ENCODE measurements around the gene GTF3C2. TPM values are rescaled to one million over a fixed set of nuclear protein-coding genes. Genes with fewer than 3 reads are reported as not detected.

The GTF3C2 gene
- total and polyA plus RNA-seq, 10 of the 15 experiments (the other 5 are each of a cell fraction or from before 2014, with no cell fraction given) = 45.9 to 105 (median 80.3) TPM

GRCh38 chr2:27370816-27371620 is 14.5 kb upstream of the GTF3C2 start:
- peaks cover 40% of the 10 kb centered on the region for H3K79me2 ChIP-seq (ENCODE audit: control insufficient read depth, insufficient read depth, low read length)
- intact Hi-C loops (cut with micrococcal nuclease; ENCODE audit: unreplicated experiment) (loop anchor here (1.0 to 5.0 kb wide), 4 partner anchors 9 to 48 kb away; partner anchors contain the start of genes GTF3C2, MPV17, PPM1G and ZNF513), in situ Hi-C loops (cut with MboI) (no loop called here)
- DNase-seq (ENCODE audit: low read depth, low spot score) = peak; percentile 32
- BruUV-seq (replicated peaks) = no TSS peak
- H3K4me1 ChIP-seq (ENCODE audit: control insufficient read depth, insufficient read depth, low read length) = peaks cover 4% of the 10 kb centered on the region; the same call in 1 of the 2 replicates
- peak; percentile 58 for ATAC-seq
- POLR2A ChIA-PET = interaction anchor here (1.1 to 2.3 kb wide), 10 partner anchors 9 to 290 kb away, joined by 3 to 23 read pairs (median 4); partner anchors contain the start of genes GTF3C2, MPV17, NRBP1 and PPM1G
- H2AFZ ChIP-seq (ENCODE audit: control insufficient read depth, low read depth, low read length) = peak overlapping the region; percentile 58
- peak overlapping the region; percentile 95 for H3K4me2 ChIP-seq (ENCODE audit: control insufficient read depth, insufficient read depth)
- CTCF ChIA-PET = interaction anchor here (0.8 to 2.1 kb wide), 11 partner anchors 8 to 312 kb away, joined by 3 to 13 read pairs (median 4); partner anchors contain the start of genes GTF3C2, NRBP1, PPM1G and ZNF513
- H3K9me3 ChIP-seq (replicated peaks; ENCODE audit: control insufficient read depth, insufficient read depth, low read length) = no peaks in the 10 kb centered on the region
- RAD21 ChIA-PET (ENCODE audit: unreplicated experiment) = interaction anchor here (0.7 to 1.3 kb wide), 6 partner anchors 9 to 337 kb away, joined by 3 to 4 read pairs (median 4); partner anchors contain the start of genes NRBP1, PPM1G and ZNF513
- under 1% methylated on average over 46 of the region's 46 CpGs for WGBS (ENCODE audit: insufficient coverage, insufficient replicate concordance, low lambda C conversion rate, missing lambda C conversion rate)
- H3K36me3 ChIP-seq (ENCODE audit: control insufficient read depth in 2 of 2, insufficient read depth in 2 of 2, low read length in 1 of 2) = peaks cover 17 to 28% of the 10 kb centered on the region in 2 experiments
- H3K27ac ChIP-seq (ENCODE audit: control insufficient read depth, insufficient read depth) = peak overlapping the region; percentile 93
- no peaks in the 10 kb centered on the region for H4K20me1 ChIP-seq (ENCODE audit: control insufficient read depth, insufficient read depth)
- H3K9ac ChIP-seq (ENCODE audit: control insufficient read depth, insufficient read depth, low read length) = peak overlapping the region; percentile 92
- FAIRE-seq = peak; percentile 61
- peak overlapping the region; percentile 85 for H3K4me3 ChIP-seq
- H3K27me3 ChIP-seq (replicated peaks in 1 of 2; ENCODE audit: control insufficient read depth in 2 of 2, insufficient read depth in 2 of 2, low read length in 1 of 2) = no peaks in the 10 kb centered on the region
- SMC1A ChIA-PET (ENCODE audit: uncharacterized antibody, unreplicated experiment) = interaction anchor here (0.7 to 1.9 kb wide), 6 partner anchors 9 to 312 kb away, joined by 3 to 9 read pairs (median 4); partner anchors contain the start of gene ZNF513
- TF ChIP-seq MTA3 (IDR thresholded peaks at IDR 0.05; ENCODE audit: borderline replicate concordance, low read length) (no peak), PML (IDR thresholded peaks at IDR 0.05; ENCODE audit: low read length) (0 out of 2 replicates have a peak, but pooled peaks have one; percentile 12), E2F4 (IDR thresholded peaks at IDR 0.05; ENCODE audit: low read depth, low read length) (no peak), GABPA (IDR thresholded peaks at IDR 0.05; ENCODE audit: low read depth) (0 out of 2 replicates have a peak, but pooled peaks have one; percentile 58), ELK1 (IDR thresholded peaks at IDR 0.05; ENCODE audit: low read depth, low read length) (peak; percentile 50; the same call in 1 of the 2 replicates), TBL1XR1 (IDR thresholded peaks at IDR 0.05; ENCODE audit: low read depth, low read length) (no peak), YY1 (IDR thresholded peaks at IDR 0.05; ENCODE audit: low read depth, low read length) (peak; percentile 59), RELB (IDR thresholded peaks at IDR 0.05; ENCODE audit: low read depth) (0 out of 2 replicates have a peak, but pooled peaks have one; percentile 12), SP1 (IDR thresholded peaks at IDR 0.05; ENCODE audit: low read depth, low read length) (no peak), IRF4 (IDR thresholded peaks at IDR 0.05; ENCODE audit: low read depth, low read length) (0 out of 2 replicates have a peak, but pooled peaks have one; percentile 5), KDM1A (IDR thresholded peaks at IDR 0.05; ENCODE audit: borderline replicate concordance) (no peak), NKRF (conservative IDR thresholded peaks at IDR 0.05) (peak; percentile 48; the same call in 1 of the 2 replicates), KLF5 (IDR thresholded peaks at IDR 0.05; ENCODE audit: partially characterized antibody) (peak; percentile 11), SPI1 (IDR thresholded peaks at IDR 0.05; ENCODE audit: borderline replicate concordance, insufficient read depth, low read depth, low read length) (peak; percentile 21; the same call in 1 of the 2 replicates), CBFB (IDR thresholded peaks at IDR 0.05; ENCODE audit: low read depth) (peak; percentile 75; the same call in 1 of the 2 replicates), HCFC1 (IDR thresholded peaks at IDR 0.05; ENCODE audit: low read length) (0 out of 2 replicates have a peak, but pooled peaks have one; percentile 22), TAF1 (IDR thresholded peaks at IDR 0.05; ENCODE audit: borderline replicate concordance, low read depth, low read length) (0 out of 2 replicates have a peak, but pooled peaks have one; percentile 19)

All from GM12878 (cell line).